Transverse colon (tissue), 4 donors: ENCODE measurements around the gene TRMT1. TPM values are rescaled to one million over a fixed set of nuclear protein-coding genes. Genes with fewer than 3 reads are reported as not detected.

ENCODE experiments used
- DNase-seq: peaks from one replicate; pipeline ENCODE4 v3.0.0-alpha.2; 2019
- H3K27ac ChIP-seq, 4 donors: fragments of 200-600 bp; sonication (generic); 2 replicates each; pipeline ENCODE4 v1.5.1; 2016 to 2018; ENCODE audit warnings: inconsistent platforms in 4 of 4
- H3K27me3 ChIP-seq: fragments of 200-600 bp; sonication (generic); 2 replicates; pipeline ENCODE4 v1.5.1; 2017; ENCODE audit warnings: inconsistent platforms
- H3K36me3 ChIP-seq, 4 donors: fragments of 200-600 bp; sonication (generic); 2 replicates each; pipeline ENCODE4 v1.5.1; 2017 to 2019; ENCODE audit warnings: inconsistent platforms in 4 of 4
- H3K4me1 ChIP-seq, 4 donors: fragments of 200-600 bp; sonication (generic); 2 replicates each; pipeline ENCODE4 v1.5.1; 2017 to 2020; ENCODE audit warnings: inconsistent platforms in 4 of 4
- H3K4me3 ChIP-seq, 4 donors: fragments of 200-600 bp; sonication (generic); 1 replicate in 1 of 4; 2 replicates in 3 of 4; pipeline versions ENCODE4 v1.5.1 to v1.6.1; 2017 to 2019; ENCODE audit warnings: inconsistent platforms in 4 of 4
- H3K9me3 ChIP-seq, 2 donors: fragments of 200-600 bp; sonication (generic); 2 replicates each; pipeline ENCODE4 v1.5.1; 2017 to 2019; ENCODE audit warnings: inconsistent platforms in 2 of 2
- EP300 ChIP-seq: sonication (generic); formaldehyde crosslinking; IDR thresholded peaks from one replicate; pipeline ENCODE4 v1.6.1; 2017; ENCODE audit warnings: antibody characterized with exemption, low read depth
- POLR2A ChIP-seq: fragments of 450-650 bp; IDR thresholded peaks from one replicate; pipeline ENCODE4 v1.6.1; 2016; ENCODE audit warnings: antibody characterized with exemption, mild to moderate bottlenecking, moderate library complexity
- POLR2AphosphoS5 ChIP-seq, 3 donors: sonication (generic); formaldehyde crosslinking; IDR thresholded peaks; one replicate each; pipeline ENCODE4 v1.6.1; 2016; ENCODE audit warnings: antibody characterized with exemption in 3 of 3
- WGBS, 2 donors: methylation state at CpG; one replicate each; pipeline ENCODE4 v1.1.5; 2018; ENCODE audit warnings: low coverage in 1 of 2; 5-methylcytosine and 5-hydroxymethylcytosine counted together
- in situ Hi-C, 4 donors: fragments of 200-750 bp; cut with MboI; loops; one replicate each; pipeline versions ENCODE4 v1.15.0 to v1.15.1; 2017; ENCODE audit warnings: low sequenced_read_pairs in 3 of 4, low pct_ligation_motif_present in 1 of 4, low pct_unique_long_range_greater_than_20kb in 1 of 4
- intact Hi-C: fragments of 100-400 bp; cut with DNase I; formaldehyde crosslinking; loops from one replicate; pipeline ENCODE4 v1.15.1; 2023; ENCODE audit warnings: low total_unique reads
- total RNA-seq, 4 donors: library from RNA; depleted of rRNA; stranded (reverse); fragments of >200 nt; gene quantifications; one replicate each; pipeline ENCODE4 v1.1.0, GENCODE V29; 2016
- TF ChIP-seq, protein P1 (sequence below), 5 experiments: fragments of 200-600 bp in 3 of 5; fragments of 450-650 bp in 2 of 5; sonication (generic) in 3 of 5; IDR thresholded peaks; 1 replicate in 2 of 5; 2 replicates in 3 of 5; pipeline ENCODE4 v1.5.1; 2016 to 2017; ENCODE audit warnings: antibody characterized with exemption in 5 of 5, inconsistent platforms in 3 of 5, mild to moderate bottlenecking in 2 of 5, moderate library complexity in 1 of 5

The TRMT1 gene
- total RNA-seq, 4 donors from 2014 or later = 26.6 to 199 (median 60.7) TPM

DNA sequence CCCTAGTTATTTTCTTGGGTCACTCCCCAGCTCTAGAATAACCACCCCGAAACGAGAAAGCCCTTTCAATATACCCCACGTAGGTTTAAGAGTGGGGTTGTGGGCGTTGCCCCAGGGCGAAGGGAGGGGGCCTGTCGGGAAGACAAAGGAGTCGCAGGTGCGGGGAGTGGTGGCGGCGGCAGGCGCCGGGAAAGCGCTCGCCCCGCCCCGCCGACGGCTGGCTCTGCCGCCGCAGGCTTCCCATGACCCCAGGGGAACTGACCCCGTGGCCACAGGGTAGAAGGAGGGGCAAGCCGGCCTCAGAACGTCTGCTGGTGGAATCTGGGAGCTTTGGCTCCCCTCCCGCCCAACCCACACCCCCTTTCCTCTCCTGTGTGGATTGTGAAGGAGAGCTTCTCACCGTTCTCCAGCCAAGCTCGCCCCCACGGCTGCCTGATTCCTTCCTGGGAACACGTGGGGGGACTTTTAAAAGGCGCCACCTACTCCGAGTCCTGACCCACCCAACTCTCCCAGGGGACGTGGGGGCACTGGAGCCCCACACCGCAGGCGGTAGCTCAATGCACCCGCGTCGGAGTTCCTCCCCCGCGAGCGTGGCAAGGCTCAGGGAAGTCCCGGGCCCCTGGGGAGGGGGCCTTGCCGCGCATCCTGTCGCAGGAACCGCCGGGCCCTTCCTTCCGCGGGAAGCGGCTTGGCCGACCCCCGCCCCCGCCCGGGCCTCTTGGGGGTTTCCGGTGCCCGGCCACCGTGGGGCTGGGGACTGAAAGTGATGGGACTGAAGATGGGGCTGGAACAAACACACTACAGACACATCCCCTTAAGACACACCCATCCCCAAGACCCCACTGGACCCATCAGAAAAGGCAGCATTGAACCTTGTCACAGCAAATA is 39.2 kb upstream of the TRMT1 start:
- 9% methylated on average over 28 of the region's 55 CpGs; no CpG with 5 or more reads in 1 of the 2 donors for WGBS, 2 donors
- H3K27me3 ChIP-seq = no peaks in the 10 kb centered on the region
- peaks cover 0 to 24% (median 18%) of the 10 kb centered on the region in 4 donors for H3K4me1 ChIP-seq
- H3K4me3 ChIP-seq = peak overlapping the region; percentile 70 to 92 (median 86)
- DNase-seq = peak; percentile 88
- no peaks in the 10 kb centered on the region for H3K36me3 ChIP-seq
- in situ Hi-C loops = no loop called here
- peak overlapping the region; percentile 96 to 100 (median 99) for H3K27ac ChIP-seq
- intact Hi-C loops = loop anchor here (10.0 kb wide), 2 partner anchors 371 to 1359 kb away; partner anchors contain the start of gene DNAJB1
- TF ChIP-seq EP300 (no peak), POLR2AphosphoS5 (IDR thresholded peaks at IDR 0.05) (peak; percentile 12 to 83 (median 47)), POLR2A (peak; percentile 16)
- TF ChIP-seq, protein P1, sequence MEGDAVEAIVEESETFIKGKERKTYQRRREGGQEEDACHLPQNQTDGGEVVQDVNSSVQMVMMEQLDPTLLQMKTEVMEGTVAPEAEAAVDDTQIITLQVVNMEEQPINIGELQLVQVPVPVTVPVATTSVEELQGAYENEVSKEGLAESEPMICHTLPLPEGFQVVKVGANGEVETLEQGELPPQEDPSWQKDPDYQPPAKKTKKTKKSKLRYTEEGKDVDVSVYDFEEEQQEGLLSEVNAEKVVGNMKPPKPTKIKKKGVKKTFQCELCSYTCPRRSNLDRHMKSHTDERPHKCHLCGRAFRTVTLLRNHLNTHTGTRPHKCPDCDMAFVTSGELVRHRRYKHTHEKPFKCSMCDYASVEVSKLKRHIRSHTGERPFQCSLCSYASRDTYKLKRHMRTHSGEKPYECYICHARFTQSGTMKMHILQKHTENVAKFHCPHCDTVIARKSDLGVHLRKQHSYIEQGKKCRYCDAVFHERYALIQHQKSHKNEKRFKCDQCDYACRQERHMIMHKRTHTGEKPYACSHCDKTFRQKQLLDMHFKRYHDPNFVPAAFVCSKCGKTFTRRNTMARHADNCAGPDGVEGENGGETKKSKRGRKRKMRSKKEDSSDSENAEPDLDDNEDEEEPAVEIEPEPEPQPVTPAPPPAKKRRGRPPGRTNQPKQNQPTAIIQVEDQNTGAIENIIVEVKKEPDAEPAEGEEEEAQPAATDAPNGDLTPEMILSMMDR (IDR thresholded peaks at IDR 0.05) = no peak
- H3K9me3 ChIP-seq = no peaks in the 10 kb centered on the region

DNA sequence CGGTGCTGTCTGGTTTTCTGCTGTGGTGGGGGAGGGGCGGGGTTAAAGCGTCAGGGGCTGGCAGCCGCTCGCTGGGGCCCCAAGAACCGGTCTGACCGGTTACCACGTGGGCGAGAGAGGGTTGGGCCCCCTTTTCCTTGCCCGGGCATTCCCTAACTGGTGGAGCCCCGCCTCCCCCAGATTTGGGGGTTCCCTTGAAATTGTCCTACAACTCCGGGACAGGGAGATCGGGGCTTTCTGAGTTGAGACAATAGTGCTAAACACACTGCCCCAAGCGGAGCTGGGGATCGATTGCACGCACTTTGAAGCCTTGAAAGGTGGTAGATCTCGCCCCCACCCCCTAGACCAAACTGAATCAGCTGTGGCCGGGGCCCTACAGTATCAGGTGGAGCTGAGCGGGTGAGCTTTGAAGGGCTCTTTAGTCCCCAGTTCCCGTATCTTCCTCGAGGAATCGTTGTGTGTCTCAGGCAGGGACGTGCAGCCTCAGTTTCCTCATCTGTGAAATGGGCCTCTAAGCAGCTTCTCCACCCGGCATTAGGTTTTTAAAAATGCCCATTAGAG is 38.5 kb upstream of the TRMT1 start:
- TF ChIP-seq, protein P1 (IDR thresholded peaks at IDR 0.05) = peak in 2 of 5 experiments; percentile 21 to 24
- TF ChIP-seq POLR2AphosphoS5 (IDR thresholded peaks at IDR 0.05) (peak in 1 of 3 donors; percentile 87), POLR2A (peak; percentile 21), EP300 (no peak)
- in situ Hi-C loops = no loop called here
- peaks cover 0 to 22% (median 17%) of the 10 kb centered on the region in 4 donors for H3K4me1 ChIP-seq

DNA sequence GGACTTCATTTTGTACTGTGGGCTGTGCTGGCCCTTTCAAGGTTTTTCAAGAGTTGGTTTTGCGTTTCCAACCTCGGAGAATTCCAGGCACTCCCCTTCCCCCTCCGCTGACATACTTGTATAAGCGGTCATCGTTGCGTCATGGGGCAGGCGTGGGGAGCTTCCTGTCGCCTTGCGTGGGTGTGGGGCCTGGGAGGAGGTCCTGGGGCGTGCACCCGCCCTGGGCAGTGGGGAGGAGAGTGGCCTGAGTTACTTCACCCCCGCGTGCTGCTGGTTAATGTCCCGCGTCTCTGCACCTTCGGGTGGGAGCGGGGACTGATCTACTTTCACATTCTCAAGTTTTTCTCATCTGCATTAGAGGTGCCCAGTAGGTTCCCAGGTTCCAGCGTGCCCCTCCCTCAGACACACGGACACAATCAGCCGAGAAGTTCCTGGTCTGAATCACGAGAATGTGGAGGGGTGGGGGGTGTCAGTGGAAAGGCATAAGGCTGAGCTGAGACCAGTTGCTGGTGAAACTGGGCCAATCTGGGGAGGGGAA is 37.8 kb upstream of the TRMT1 start:
- TF ChIP-seq POLR2A (peak; percentile 91), POLR2AphosphoS5 (IDR thresholded peaks at IDR 0.05) (peak; percentile 92 to 96 (median 95)), EP300 (peak; percentile 78)
- TF ChIP-seq, protein P1 (IDR thresholded peaks at IDR 0.05) = no peak
- Histone ChIP-seq H3K4me3 (peak overlapping the region; percentile 70 to 92 (median 86)), H3K27ac (peak overlapping the region; percentile 96 to 100 (median 99)), H3K4me1 (peaks cover 0 to 25% (median 17%) of the 10 kb centered on the region in 4 donors), H3K9me3 (no peaks in the 10 kb centered on the region), H3K36me3 (no peaks in the 10 kb centered on the region), H3K27me3 (no peaks in the 10 kb centered on the region)
- peak; percentile 93 for DNase-seq
- in situ Hi-C loops = no loop called here
- intact Hi-C loops = loop anchor here (10.0 kb wide), 2 partner anchors 370 to 1360 kb away; partner anchors contain the start of gene DNAJB1
- 0 to 5% methylated on average over 4 to 20 of the region's 21 CpGs for whole genome bisulfite sequencing, 2 donors

More for the DNA sequence above, 38.5 kb upstream of the TRMT1 start:
- WGBS, 2 donors = 0 to 2% methylated on average over 2 to 23 of the region's 24 CpGs
- H3K4me3 ChIP-seq = peak overlapping the region; percentile 70 to 92 (median 86)
- no peaks in the 10 kb centered on the region for H3K36me3 ChIP-seq
- peak; percentile 92 for DNase-seq
- intact Hi-C loops = loop anchor here (10.0 kb wide), 2 partner anchors 370 to 1360 kb away; partner anchors contain the start of gene DNAJB1
- peak overlapping the region; percentile 96 to 100 (median 99) for H3K27ac ChIP-seq
- H3K27me3 ChIP-seq = no peaks in the 10 kb centered on the region
- H3K9me3 ChIP-seq = no peaks in the 10 kb centered on the region
